GM19372 (cell line): ENCODE results near the gene COASY.
"Not testable (repeated sequence)": the region's sequence is repeated elsewhere in the genome, so short reads cannot be mapped to it uniquely, and the experiment has no call there.

Experiments used
- ATAC-seq: cut with Tn5 transposase; IDR thresholded peaks from one replicate; pipeline ENCODE4 v1.9.1; 2021; ENCODE audit warnings: mild to moderate bottlenecking, low read depth, moderate library complexity; ENCODE audit not compliant: unreplicated experiment

The COASY gene

GRCh38 chr17:42531455-42532354, 30.2 kb upstream of the COASY start:
- no peak for ATAC-seq

- peak; percentile 1 for ATAC-seq
Measured at GRCh38 chr17:42535155-42536047, 26.5 kb upstream of the COASY start.

GRCh38 chr17:42536048-42536371, 25.9 kb upstream of the COASY start, which contains the start of gene NAGLU:
Gene NAGLU, plus strand, starts transcription at chr17:42536241. Its CDS starts 32 bp downstream, at chr17:42536273.
- ATAC-seq, result peak; percentile 84

GRCh38 chr17:42536372-42537155, 25.4 kb upstream of the COASY start:
- peak; percentile 41 for ATAC-seq

- no peak for ATAC-seq
Measured at GRCh38 chr17:42537156-42537805, 24.7 kb upstream of the COASY start.

GRCh38 chr17:42537826-42538451, 24.0 kb upstream of the COASY start:
- ATAC-seq, result no peak

- no peak for ATAC-seq
Measured at GRCh38 chr17:42538482-42538881, 23.5 kb upstream of the COASY start.

- not testable (repeated sequence) for ATAC-seq
Measured at GRCh38 chr17:42540558-42540957, 21.4 kb upstream of the COASY start.

GRCh38 chr17:42541041-42541833, 20.7 kb upstream of the COASY start:
- ATAC-seq, result no peak

- ATAC-seq, result no peak
Measured at GRCh38 chr17:42543190-42544079, 18.5 kb upstream of the COASY start.

- no peak for ATAC-seq
Measured at GRCh38 chr17:42544874-42545283, 17.1 kb upstream of the COASY start.

GRCh38 chr17:42545755-42546505, 16.0 kb upstream of the COASY start:
- not testable (repeated sequence) for ATAC-seq

- no peak for ATAC-seq
Measured at GRCh38 chr17:42547001-42547461, 14.9 kb upstream of the COASY start.

GRCh38 chr17:42547698-42548069, 14.3 kb upstream of the COASY start:
- ATAC-seq, result no peak

GRCh38 chr17:42548070-42548837, 13.7 kb upstream of the COASY start:
- peak; percentile 74 for ATAC-seq

- no peak for ATAC-seq
Measured at GRCh38 chr17:42548993-42549755, 12.8 kb upstream of the COASY start.
